ENCODE measurements around the gene HSFX4. TPM values are rescaled to one million over a fixed set of nuclear protein-coding genes. Genes with fewer than 3 reads are reported as not detected.

HSFX4 gene
- total and polyA plus RNA-seq, 5 donors from 2014 or later = not detected

Other genes starting within 250 kb of the HSFX4 start
- gene MAGEA11, start 217.5 kb upstream of the HSFX4 start, total RNA-seq = not detected
- gene MAGEA11, start 217.5 kb upstream of the HSFX4 start, polyA plus RNA-seq = not detected
- gene HSFX1, start 155.5 kb upstream of the HSFX4 start, total RNA-seq = 0.32 TPM
- under 1 TPM in 2 of 4 donors, not detected in 2; 0.08 TPM for gene HSFX1, start 155.5 kb upstream of the HSFX4 start, polyA plus RNA-seq
- gene MAGEA9, start 147.6 kb upstream of the HSFX4 start, total RNA-seq = not detected
- gene MAGEA9, start 147.6 kb upstream of the HSFX4 start, polyA plus RNA-seq = not detected
- gene MAGEA8, start 48.4 kb upstream of the HSFX4 start, total RNA-seq = not detected
- not detected for gene MAGEA8, start 48.4 kb upstream of the HSFX4 start, polyA plus RNA-seq
- gene EOLA2, start 8.9 kb downstream of the HSFX4 start, total RNA-seq = 62.5 TPM
- gene EOLA2, start 8.9 kb downstream of the HSFX4 start, polyA plus RNA-seq = 10 to 100 TPM; 32.1 to 35.9 (median 34.2) TPM

All from CD4-positive, CD25-positive, alpha-beta regulatory T cell (primary cell).